GM19099 (cell line): ENCODE measurements around the gene ANKRD22.
A peak's percentile ranks its signal among the peaks of the same experiment; 100 is the strongest.

Experiments used
- POLR2A ChIP-seq: IDR thresholded peaks from 3 replicates; pipeline ENCODE4 v1.6.1; 2011; ENCODE audit warnings: low read depth; ENCODE audit not compliant: insufficient read length; ENCODE audit errors: extremely low read depth

ANKRD22 gene

GRCh38 chr10:88851706-88852105 lies at the start of gene ANKRD22:
ANKRD22 (minus strand) TSS chr10:88851844; CDS start chr10:88851607, 237 bp downstream.
- no peak for TF ChIP-seq POLR2A

- no peak for TF ChIP-seq POLR2A
These were observed 48.2 kb upstream of the ANKRD22 start for GRCh38 chr10:88899886-88900285.

DNA sequence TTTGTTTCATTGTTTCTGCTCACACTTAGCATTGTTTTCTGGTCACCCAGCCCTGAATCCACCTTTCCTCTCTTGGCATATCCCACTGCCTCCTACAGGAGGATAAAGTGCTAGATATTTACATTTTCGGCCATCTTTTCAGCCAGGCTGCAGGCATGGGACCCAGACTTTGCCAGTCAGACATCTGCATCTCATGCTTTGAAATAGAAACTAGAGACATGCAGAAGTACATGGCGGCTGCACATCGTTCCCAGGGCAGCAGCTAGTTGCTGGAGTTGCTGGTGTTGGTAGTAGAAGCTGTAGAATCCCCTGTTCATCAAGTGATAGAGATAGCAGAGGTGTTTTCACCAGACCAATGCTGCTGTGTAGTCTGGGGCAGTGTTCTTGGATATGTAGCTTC lies 47.1 kb upstream of the ANKRD22 start:
- no peak for TF ChIP-seq POLR2A

- TF ChIP-seq POLR2A = no peak
These were observed 45.6 kb upstream of the ANKRD22 start for GRCh38 chr10:88896994-88897853.

DNA sequence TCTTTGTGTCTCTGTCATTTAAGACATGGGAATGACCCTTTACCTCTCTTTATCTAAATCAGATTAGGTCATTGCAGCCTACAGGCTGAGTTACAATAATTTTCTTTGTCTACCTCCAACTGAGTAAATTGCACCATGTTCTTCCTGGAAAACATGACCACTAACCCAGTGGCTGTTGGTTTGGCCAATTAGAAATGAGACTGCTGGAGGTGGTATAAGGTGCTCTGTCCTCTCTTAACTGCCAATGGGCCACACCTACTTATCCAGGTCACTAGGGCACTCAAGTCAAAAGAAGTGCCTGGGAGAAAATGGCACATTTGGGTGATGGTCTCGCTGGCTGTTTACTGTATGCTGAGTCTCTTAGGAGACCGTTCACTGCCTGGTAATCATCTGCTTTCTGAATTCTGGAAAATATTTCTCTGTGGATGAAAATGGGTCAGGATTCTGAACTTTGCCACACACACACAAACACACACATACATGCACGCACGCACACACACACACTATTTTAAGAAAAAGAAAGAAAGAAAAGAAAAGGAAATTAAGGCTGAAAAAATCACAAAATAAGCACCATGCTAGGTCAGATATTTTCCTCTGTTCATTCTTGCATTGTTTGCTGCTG lies 44.8 kb upstream of the ANKRD22 start:
- TF ChIP-seq POLR2A = no peak

GRCh38 chr10:88895250-88895649 lies 43.6 kb upstream of the ANKRD22 start:
- no peak for TF ChIP-seq POLR2A

GRCh38 chr10:88893611-88894010 lies 42.0 kb upstream of the ANKRD22 start:
- no peak for TF ChIP-seq POLR2A

- TF ChIP-seq POLR2A = no peak
These were observed 40.8 kb upstream of the ANKRD22 start for GRCh38 chr10:88892222-88892967.

- TF ChIP-seq POLR2A = no peak
These were observed 39.2 kb upstream of the ANKRD22 start for GRCh38 chr10:88890681-88891381.

GRCh38 chr10:88889559-88890337 lies 38.1 kb upstream of the ANKRD22 start:
- TF ChIP-seq POLR2A = peak; percentile 28

DNA sequence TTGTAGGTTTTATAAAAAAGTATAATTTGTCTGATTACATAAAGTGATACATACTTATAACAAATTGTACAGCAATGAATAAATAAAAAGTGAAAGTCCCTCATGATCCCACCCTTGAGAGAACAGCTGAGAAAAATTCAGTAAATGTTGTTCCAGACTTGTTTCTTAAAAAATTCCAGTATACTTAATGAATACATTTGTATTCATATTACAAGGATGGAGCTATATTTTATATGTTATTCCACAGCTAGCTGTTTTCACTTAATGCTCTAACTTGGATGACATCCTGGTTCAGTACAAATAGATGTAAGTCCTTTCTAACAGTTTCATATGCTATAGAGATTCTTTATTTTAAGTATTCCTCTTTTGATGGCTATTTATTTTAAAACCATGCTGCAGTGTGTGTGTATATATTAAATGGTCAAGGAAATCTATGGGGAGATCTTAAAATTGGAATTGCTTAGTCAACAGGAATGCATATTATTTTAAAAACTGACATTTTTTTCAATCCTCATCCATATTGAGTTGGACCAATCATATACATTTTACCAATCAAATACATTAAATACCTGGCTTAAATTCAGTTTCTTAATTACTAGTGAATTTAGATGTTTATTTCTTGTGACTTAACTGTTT lies 37.3 kb upstream of the ANKRD22 start:
- TF ChIP-seq POLR2A = no peak

GRCh38 chr10:88886557-88886956 lies 34.9 kb upstream of the ANKRD22 start:
- TF ChIP-seq POLR2A = peak; percentile 62

GRCh38 chr10:88883448-88883809 lies 31.8 kb upstream of the ANKRD22 start:
- peak; percentile 43 for TF ChIP-seq POLR2A
